Fibroblast of villous mesenchyme (primary cell): ENCODE results near the gene SHC2. TPM values are rescaled to one million over a fixed set of nuclear protein-coding genes. Genes with fewer than 3 reads are reported as not detected.

ENCODE experiments used
- DNase-seq: peaks from one replicate; pipeline ENCODE4 v3.0.0-alpha.2; 2010; ENCODE audit warnings: low read depth
- H3K4me3 ChIP-seq: 2 replicates; pipeline ENCODE4 v1.5.1; 2011; ENCODE audit warnings: low read depth, mild to moderate bottlenecking, low read length
- CTCF ChIP-seq: IDR thresholded peaks from 2 replicates; pipeline ENCODE4 v1.5.1; 2012; ENCODE audit warnings: low read depth, mild to moderate bottlenecking, low read length; ENCODE audit not compliant: insufficient read depth
- small RNA-seq: library from RNA; depleted of rRNA; stranded (forward); fragments of <200 nt; gene quantifications from one replicate; pipeline ENCODE3, GENCODE V24; 2012
- total RNA-seq: library from RNA; depleted of rRNA; stranded (reverse); fragments of >200 nt; gene quantifications from 2 replicates; pipeline ENCODE4 v1.2.3, GENCODE V29; 2012

The SHC2 gene
- total RNA-seq, 1 donor: 0.43 TPM

- DNase-seq: no peak
- no peak overlapping the region for H3K4me3 ChIP-seq
Measured at GRCh38 chr19:367963-368629, 92.7 kb downstream of the SHC2 start.

GRCh38 chr19:367561-367960, 93.3 kb downstream of the SHC2 start:
- no peak for TF ChIP-seq CTCF
- no peak for DNase-seq

More at GRCh38 chr19:367963-368629, 92.7 kb downstream of the SHC2 start:
- TF ChIP-seq CTCF: no peak

GRCh38 chr19:366951-367350, 93.9 kb downstream of the SHC2 start:
- no peak for TF ChIP-seq CTCF
- no peak overlapping the region for H3K4me3 ChIP-seq
- no peak for DNase-seq

More at GRCh38 chr19:367561-367960, 93.3 kb downstream of the SHC2 start:
- H3K4me3 ChIP-seq: no peak overlapping the region

Small RNA genes lying within 50 kb of the gene (small RNA-seq; reads per million reads assigned to genes)
- not detected for gene RNA5SP462

Other genes with a start within 250 kb of the SHC2 start
- gene PLPP2, start 169.6 kb downstream of the SHC2 start, total RNA-seq: 9.9 and 12.2 TPM in 2 replicates
- gene MIER2, start 116.2 kb downstream of the SHC2 start, total RNA-seq: 18.0 and 19.9 TPM in 2 replicates
- gene C2CD4C, start 51.9 kb downstream of the SHC2 start, total RNA-seq: not detected in 2 replicates
- gene MADCAM1, start 35.5 kb upstream of the SHC2 start, total RNA-seq: under 0.01 TPM in 2 replicates
- gene TPGS1, start 46.5 kb upstream of the SHC2 start, total RNA-seq: 16.8 and 29.3 TPM in 2 replicates
- 52.2 and 53.1 TPM in 2 replicates for gene CDC34, start 70.7 kb upstream of the SHC2 start, total RNA-seq
- gene GZMM, start 83.0 kb upstream of the SHC2 start, total RNA-seq: 0.32 and 0.43 TPM in 2 replicates
- gene BSG, start 111.6 kb upstream of the SHC2 start, total RNA-seq: 191 and 207 TPM in 2 replicates
- 0.32 and 0.86 TPM in 2 replicates for gene HCN2, start 128.8 kb upstream of the SHC2 start, total RNA-seq
- gene POLRMT, start 172.5 kb upstream of the SHC2 start, total RNA-seq: 23.2 and 25.5 TPM in 2 replicates
- not detected in 2 replicates for gene FGF22, start 178.8 kb upstream of the SHC2 start, total RNA-seq
- gene RNF126, start 202.2 kb upstream of the SHC2 start, total RNA-seq: 30.7 and 50.3 TPM in 2 replicates
- 49.2 and 83.1 TPM in 2 replicates for gene FSTL3, start 215.4 kb upstream of the SHC2 start, total RNA-seq
- gene PRSS57, start 234.4 kb upstream of the SHC2 start, total RNA-seq: not detected in 2 replicates
- 0.32 and 1.7 TPM in 2 replicates for gene PALM, start 247.9 kb upstream of the SHC2 start, total RNA-seq